Activated B cell treated with CpG ODN at 0.5 μM for 24 hours (primary cell): ENCODE results near the gene ADGRG6. TPM values are rescaled to one million over a fixed set of nuclear protein-coding genes. Genes with fewer than 3 reads are reported as not detected.

Experiments used
- ATAC-seq: fragments of 200-7000 bp; cut with Tn5 transposase; one replicate; pipeline ENCODE4 v1.10.0; 2021; ENCODE audit warnings: low read depth, mild to moderate bottlenecking, moderate library complexity
- CTCF ChIA-PET: fragments of 350-600 bp; sonication (Branson Sonifier 250); formaldehyde crosslinking; loops from one replicate; lab custom pipeline; 2021; ENCODE audit warnings: antibody characterized with exemption; lab: Charles Lee
- POLR2A ChIA-PET: fragments of 350-600 bp; sonication (Branson Sonifier 250); formaldehyde crosslinking; loops from one replicate; lab custom pipeline; 2021; ENCODE audit warnings: antibody characterized with exemption; lab: Charles Lee
- DNase-seq: peaks from one replicate; pipeline ENCODE4 v3.0.0; 2022
- H3K27ac Mint-ChIP-seq: one replicate; pipeline ENCODE4 v1.8.0; 2020; ENCODE audit warnings: mixed read lengths
- H3K27me3 Mint-ChIP-seq: one replicate; pipeline ENCODE4 v1.8.0; 2021; ENCODE audit warnings: mixed read lengths
- H3K36me3 Mint-ChIP-seq: one replicate; pipeline ENCODE4 v1.8.0; 2021; ENCODE audit warnings: low read depth, mixed read lengths
- H3K4me1 Mint-ChIP-seq: one replicate; pipeline ENCODE4 v1.8.0; 2021; ENCODE audit warnings: mixed read lengths
- H3K4me3 Mint-ChIP-seq: one replicate; pipeline ENCODE4 v1.8.0; 2020; ENCODE audit warnings: mild to moderate bottlenecking, mixed read lengths
- H3K9me3 Mint-ChIP-seq: one replicate; pipeline ENCODE4 v1.8.0; 2020; ENCODE audit warnings: mixed read lengths
- CTCF ChIP-seq: fragments of 200-600 bp; IDR thresholded peaks from one replicate; pipeline ENCODE4 v1.8.0; 2022; ENCODE audit warnings: antibody characterized with exemption, mild to moderate bottlenecking
- intact Hi-C: fragments of 100-400 bp; cut with micrococcal nuclease; formaldehyde crosslinking; loops from one replicate; pipeline ENCODE4 v1.15.1; 2024
- total RNA-seq: library from RNA; stranded (reverse); gene quantifications from 2 replicates; pipeline ENCODE4 v1.2.3, GENCODE V29; 2022

ADGRG6 gene
- total RNA-seq, 1 donor from 2014 or later = not detected

DNA sequence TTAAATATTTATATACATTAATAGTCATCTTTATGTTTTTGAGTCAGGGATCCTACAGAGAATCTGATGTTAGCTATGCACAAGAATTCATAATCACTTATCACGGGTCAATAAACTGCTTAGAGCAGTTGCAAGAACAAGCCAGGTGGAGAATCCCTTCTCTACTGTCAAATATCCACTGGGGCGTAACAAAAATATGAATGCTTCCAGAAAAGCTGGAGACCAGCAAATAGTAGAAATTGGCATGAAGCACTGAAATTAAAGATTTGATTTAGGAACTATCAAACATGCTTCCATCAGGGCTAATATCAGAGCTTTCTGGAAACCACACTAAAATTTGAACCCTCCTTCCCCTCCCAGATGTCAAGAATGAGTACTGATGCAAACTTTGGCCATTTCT, 37.3 kb downstream of the ADGRG6 start:
- no peak overlapping the region for H3K27ac Mint-ChIP-seq
- no peaks in the 10 kb centered on the region for H3K4me1 Mint-ChIP-seq
- ATAC-seq (no peak), DNase-seq (no peak)
- TF ChIP-seq CTCF = no peak
- no peaks in the 10 kb centered on the region for H3K9me3 Mint-ChIP-seq
- intact Hi-C loops = no loop called here
- H3K4me3 Mint-ChIP-seq = no peak overlapping the region
- ChIA-PET CTCF (no interaction called here), POLR2A (no interaction called here)
- H3K27me3 Mint-ChIP-seq = no peaks in the 10 kb centered on the region
- H3K36me3 Mint-ChIP-seq = no peaks in the 10 kb centered on the region

DNA sequence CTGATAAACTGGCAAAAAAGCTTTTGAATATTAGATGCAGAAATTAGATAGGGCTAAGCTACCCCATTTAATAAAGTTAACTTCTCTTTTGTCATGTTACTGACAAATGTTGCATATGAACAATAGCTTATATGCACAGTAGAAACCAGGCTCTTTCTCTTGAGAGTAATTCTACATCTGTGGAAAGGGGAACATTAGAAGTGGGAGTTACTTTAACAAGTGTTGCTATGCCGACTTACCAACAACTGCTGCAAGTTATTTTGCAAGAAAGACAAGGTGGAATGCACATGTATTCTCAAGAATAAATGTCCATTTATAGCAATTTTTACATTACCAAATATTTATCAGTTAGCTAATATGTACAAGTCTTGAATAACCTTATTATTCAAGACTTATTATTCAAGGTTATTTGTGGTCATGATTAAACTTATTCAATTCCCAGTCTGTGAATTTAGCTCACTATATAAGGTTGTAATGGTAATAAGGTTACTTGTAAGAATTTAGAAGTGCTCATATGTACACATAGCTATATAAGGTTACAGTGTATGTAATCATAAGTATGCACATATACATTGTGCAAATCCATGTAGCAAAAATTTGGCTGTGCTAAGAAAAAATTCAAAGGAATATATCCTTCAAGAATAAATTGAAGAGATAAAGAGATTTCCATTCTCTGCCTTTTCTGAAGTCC, 38.3 kb downstream of the ADGRG6 start:
- H3K9me3 Mint-ChIP-seq = no peaks in the 10 kb centered on the region
- TF ChIP-seq CTCF = no peak
- POLR2A ChIA-PET = no interaction called here
- no peak for DNase-seq
- no peak for ATAC-seq
- H3K36me3 Mint-ChIP-seq = no peaks in the 10 kb centered on the region
- no peak overlapping the region for H3K27ac Mint-ChIP-seq
- CTCF ChIA-PET = no interaction called here
- H3K4me3 Mint-ChIP-seq = no peak overlapping the region
- no peaks in the 10 kb centered on the region for H3K4me1 Mint-ChIP-seq
- no peaks in the 10 kb centered on the region for H3K27me3 Mint-ChIP-seq
- intact Hi-C loops = no loop called here

GRCh38 chr6:142341855-142342330, 40.1 kb downstream of the ADGRG6 start:
- POLR2A ChIA-PET = no interaction called here
- CTCF ChIA-PET = no interaction called here
- no peak for ATAC-seq
- Mint-ChIP-seq H3K4me1 (no peaks in the 10 kb centered on the region), H3K9me3 (no peaks in the 10 kb centered on the region), H3K27me3 (no peaks in the 10 kb centered on the region), H3K27ac (no peak overlapping the region), H3K36me3 (no peaks in the 10 kb centered on the region), H3K4me3 (no peak overlapping the region)
- TF ChIP-seq CTCF = no peak
- no peak for DNase-seq
- intact Hi-C loops = no loop called here

- H3K27me3 Mint-ChIP-seq = no peaks in the 10 kb centered on the region
- CTCF ChIA-PET = no interaction called here
- no peak overlapping the region for H3K4me3 Mint-ChIP-seq
- no peaks in the 10 kb centered on the region for H3K9me3 Mint-ChIP-seq
- H3K36me3 Mint-ChIP-seq = no peaks in the 10 kb centered on the region
- no peaks in the 10 kb centered on the region for H3K4me1 Mint-ChIP-seq
- H3K27ac Mint-ChIP-seq = no peak overlapping the region
- no peak for TF ChIP-seq CTCF
- DNase-seq (no peak), ATAC-seq (no peak)
- POLR2A ChIA-PET = no interaction called here
- intact Hi-C loops = no loop called here
These were observed 41.2 kb downstream of the ADGRG6 start for GRCh38 chr6:142342986-142343385.

- Mint-ChIP-seq H3K4me3 (no peak overlapping the region), H3K27me3 (no peaks in the 10 kb centered on the region), H3K9me3 (no peaks in the 10 kb centered on the region), H3K4me1 (no peaks in the 10 kb centered on the region), H3K36me3 (no peaks in the 10 kb centered on the region), H3K27ac (no peak overlapping the region)
- CTCF ChIA-PET = no interaction called here
- POLR2A ChIA-PET = no interaction called here
- ATAC-seq (no peak), DNase-seq (no peak)
- no peak for TF ChIP-seq CTCF
- intact Hi-C loops = no loop called here
These were observed 42.1 kb downstream of the ADGRG6 start for GRCh38 chr6:142343938-142344337.
